ENCODE data around the gene SSNA1.
A peak's percentile ranks its signal among the peaks of the same experiment; 100 is the strongest.

SSNA1 gene

DNA sequence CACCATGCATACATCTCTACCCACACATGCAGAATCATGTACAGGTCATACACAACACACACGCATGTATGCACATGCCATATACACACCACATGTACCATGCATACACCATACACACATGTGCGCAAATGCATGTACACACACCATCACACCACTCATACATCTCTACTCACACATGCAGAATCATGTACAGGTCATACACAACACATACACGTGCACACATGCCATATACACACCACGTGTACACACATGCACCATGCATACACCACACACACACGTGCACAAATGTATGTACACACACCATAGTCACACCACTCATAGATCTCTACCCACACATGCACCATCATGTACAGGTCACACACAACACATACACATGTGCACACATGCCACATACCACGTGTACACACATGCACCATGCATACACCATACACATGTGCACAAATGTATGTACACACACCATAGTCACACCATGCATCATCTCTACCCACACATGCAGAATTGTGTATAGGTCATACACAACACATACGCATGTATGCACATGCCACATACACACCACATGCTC is 35.6 kb upstream of the SSNA1 start:
- DNase-seq (ENCODE audit: low read depth in 4 of 4, low spot score in 1 of 4) = no peak

DNA sequence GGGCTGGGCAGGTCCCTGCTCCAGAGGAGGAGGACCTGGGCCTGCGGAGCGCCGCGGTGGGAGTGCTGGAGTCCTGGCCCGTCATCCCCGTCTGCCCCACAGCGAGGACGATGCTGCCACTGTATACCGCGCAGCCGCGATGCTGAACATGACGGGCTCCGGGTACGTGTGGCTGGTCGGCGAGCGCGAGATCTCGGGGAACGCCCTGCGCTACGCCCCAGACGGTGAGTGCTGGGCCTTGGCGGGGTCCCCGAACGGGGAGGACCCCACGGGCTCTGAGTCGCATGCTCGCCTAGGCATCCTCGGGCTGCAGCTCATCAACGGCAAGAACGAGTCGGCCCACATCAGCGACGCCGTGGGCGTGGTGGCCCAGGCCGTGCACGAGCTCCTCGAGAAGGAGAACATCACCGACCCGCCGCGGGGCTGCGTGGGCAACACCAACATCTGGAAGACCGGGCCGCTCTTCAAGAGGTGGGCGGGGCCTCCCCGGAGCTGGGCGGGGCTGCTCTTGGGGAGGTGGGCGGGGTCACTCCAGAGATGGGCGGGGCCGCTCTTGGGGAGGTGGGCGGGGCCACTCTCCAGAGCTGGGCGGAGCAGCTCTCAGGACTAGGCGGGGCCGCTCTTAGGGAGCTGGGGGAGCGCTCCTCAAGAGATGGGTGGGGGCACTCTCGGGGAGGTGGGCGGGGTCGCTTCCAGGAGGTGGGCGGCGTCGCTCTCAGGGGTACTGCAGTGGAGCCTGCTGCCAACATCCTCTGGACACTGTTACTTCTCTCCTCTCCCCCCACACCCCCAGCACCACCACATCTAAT is 31.7 kb upstream of the SSNA1 start:
- peak; percentile 27 to 47 (median 44) for DNase-seq (ENCODE audit: low read depth in 4 of 4, low spot score in 1 of 4)

- DNase-seq (ENCODE audit: low read depth in 4 of 4, low spot score in 1 of 4) = no peak
These were observed 30.7 kb upstream of the SSNA1 start for GRCh38 chr9:137157618-137158415.

DNA sequence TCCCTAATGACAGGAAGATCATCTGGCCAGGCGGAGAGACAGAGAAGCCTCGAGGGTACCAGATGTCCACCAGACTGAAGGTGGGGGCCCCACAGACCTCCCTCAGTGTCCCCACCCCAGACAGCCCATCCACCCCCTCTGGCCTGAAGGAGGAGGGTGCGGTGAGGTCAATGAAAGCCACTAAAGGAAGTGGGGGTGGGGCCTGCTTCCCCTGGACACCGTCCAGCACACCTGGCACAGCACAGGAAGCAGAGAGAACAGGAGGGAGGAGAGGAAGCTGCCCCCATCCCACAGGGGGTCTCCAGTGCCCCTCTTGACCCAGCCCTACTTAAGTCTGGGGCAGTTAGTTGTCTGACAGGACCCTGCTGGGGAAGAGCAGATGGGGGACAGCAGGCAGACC is 29.9 kb upstream of the SSNA1 start:
- DNase-seq (ENCODE audit: low read depth in 4 of 4, low spot score in 1 of 4) = no peak

DNA sequence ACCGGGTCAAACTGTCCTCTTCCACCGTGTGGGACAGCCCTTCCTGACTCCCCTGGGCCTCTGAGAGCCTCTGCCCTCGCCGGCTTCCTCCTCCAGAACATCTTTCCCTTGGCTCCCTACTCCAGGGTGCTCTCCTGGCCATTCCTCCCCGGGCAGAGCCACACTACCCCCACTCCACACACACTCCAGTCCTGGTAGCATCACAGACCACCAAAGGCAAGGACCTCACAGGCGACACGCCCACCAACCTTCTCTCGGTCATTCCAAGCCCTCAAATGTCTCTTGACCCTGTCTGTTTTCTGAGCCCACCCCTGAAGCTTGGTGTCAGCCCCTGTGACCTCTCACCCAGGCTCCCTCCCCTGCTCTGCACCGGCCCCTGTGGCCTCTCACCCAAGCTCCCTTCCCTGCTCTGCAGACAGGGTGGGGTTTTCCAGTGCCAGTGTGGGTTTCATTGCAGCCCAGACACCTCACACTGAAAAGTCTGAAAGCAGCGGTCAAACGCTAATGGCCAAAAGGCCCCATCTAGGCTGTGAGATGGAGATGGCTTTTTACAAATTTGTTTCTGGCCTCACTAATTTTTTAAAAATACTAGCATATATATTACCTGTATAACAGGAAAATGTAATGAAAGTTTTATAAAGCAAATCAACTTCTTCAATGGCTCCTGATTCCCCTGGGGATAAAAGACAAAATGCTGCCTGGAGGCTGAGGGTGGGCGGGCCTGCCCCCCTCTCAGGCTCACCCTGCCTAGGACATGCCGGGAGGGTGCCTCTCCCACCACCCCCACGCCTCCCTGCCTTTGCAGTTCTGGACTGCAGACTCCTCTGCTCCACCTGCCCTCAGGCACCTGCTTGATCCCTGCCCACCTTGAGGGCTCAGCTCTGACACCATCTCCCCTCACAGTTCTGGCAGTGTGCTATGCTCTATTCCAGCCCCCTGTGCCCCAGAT is 29.1 kb upstream of the SSNA1 start:
- no peak for DNase-seq (ENCODE audit: low read depth in 4 of 4, low spot score in 1 of 4)

- DNase-seq (ENCODE audit: low read depth in 4 of 4, low spot score in 1 of 4) = no peak
These were observed 28.4 kb upstream of the SSNA1 start for GRCh38 chr9:137160054-137160425.

- DNase-seq (ENCODE audit: low read depth in 4 of 4, low spot score in 1 of 4) = no peak
These were observed 27.5 kb upstream of the SSNA1 start for GRCh38 chr9:137160716-137161557.

GRCh38 chr9:137161558-137162486 is 26.7 kb upstream of the SSNA1 start:
- DNase-seq (ENCODE audit: low read depth in 4 of 4, low spot score in 1 of 4) = no peak

- DNase-seq (ENCODE audit: low read depth in 4 of 4, low spot score in 1 of 4) = no peak
These were observed 25.7 kb upstream of the SSNA1 start for GRCh38 chr9:137162505-137163364.

GRCh38 chr9:137163365-137163715 is 25.1 kb upstream of the SSNA1 start:
- no peak for DNase-seq (ENCODE audit: low read depth in 4 of 4, low spot score in 1 of 4)

GRCh38 chr9:137163805-137164204 is 24.7 kb upstream of the SSNA1 start:
- no peak for DNase-seq (ENCODE audit: low read depth in 4 of 4, low spot score in 1 of 4)

DNA sequence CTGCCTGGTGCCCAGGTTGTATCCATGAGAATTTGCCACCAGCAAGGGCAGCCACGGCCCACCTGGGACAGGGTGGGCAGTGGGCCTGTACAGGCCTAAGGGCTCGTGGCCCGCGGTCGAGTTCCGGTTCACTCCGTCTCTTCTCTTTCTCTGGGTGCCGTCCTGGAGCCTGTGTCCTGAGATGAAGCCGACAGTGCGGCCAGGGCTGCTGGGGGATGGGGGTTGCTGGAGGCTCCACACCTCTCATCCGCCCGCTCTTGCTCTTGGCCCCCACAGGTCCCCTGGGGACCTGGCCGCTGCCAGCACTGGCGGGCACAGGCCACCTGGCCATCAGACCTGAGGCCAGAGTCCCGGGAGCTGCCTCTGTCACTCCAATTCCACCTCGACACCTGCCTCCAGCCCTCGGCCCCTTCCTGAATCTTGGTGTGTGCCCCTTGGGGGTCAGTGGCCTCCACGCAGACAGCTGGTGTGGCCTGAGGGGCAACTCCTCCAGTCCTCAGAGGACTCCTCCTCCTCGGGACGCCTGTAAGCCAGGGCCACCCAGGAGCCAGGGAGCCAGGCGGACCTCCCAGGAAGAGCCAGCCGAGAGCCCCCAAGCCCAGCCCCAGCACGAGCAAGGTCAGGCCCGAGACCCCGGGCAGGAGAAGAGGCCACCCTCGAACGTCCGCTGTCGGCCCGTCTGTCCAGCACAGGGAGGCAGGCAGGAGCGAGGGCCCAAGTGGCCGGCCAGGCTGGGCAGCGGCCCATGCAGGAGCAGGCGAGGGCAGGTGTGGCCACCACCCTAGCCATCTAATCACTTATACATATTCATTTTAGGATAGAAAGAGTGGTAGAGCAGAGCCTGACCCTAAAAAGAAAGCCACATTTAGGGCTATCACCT is 23.9 kb upstream of the SSNA1 start:
- DNase-seq (ENCODE audit: low read depth in 4 of 4, low spot score in 1 of 4) = no peak

- DNase-seq (ENCODE audit: low read depth in 4 of 4, low spot score in 1 of 4) = no peak
These were observed 23.1 kb upstream of the SSNA1 start for GRCh38 chr9:137165250-137165836.

DNA sequence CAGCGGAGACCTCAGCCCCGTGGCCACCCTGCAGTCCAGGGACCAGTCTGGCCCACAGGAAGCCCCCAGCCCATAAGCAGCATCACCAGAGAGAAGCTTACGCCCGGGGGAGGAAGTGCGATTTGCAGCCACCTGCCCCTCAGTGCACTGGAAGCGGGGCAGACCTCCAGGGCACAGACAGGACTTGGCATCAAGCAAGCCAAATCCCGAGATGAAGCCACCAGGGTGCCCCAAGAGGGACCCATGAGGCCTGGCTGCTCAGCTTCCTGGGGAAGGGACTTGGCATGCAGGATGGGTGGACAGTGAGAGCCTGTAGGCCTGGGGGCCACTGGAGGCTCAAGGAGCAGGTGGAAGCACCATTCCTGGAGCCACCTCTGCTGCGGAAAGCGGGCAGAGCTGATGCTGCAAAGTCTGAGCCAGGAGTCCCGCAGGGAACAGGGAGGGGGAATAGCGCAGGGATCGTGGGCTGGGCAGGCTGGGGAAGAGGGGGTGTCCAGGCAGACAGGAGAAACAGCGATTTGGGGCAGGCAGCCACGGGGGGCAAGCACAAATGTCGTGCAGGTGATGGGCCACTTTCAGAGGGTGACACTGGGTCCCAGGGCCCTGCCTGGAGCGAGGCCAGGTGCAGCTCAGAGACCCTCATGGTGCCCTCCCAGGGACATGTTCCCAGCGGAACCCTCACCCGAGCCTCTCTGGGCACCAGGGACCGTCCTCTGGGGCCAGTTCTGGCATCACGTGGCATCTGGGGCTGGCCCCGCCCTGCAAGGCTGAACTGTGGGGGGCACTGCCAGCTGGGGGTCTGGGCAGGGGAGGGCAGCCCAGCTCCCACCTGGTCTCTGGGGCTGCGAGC is 21.9 kb upstream of the SSNA1 start:
- DNase-seq (ENCODE audit: low read depth in 4 of 4, low spot score in 1 of 4) = no peak

DNA sequence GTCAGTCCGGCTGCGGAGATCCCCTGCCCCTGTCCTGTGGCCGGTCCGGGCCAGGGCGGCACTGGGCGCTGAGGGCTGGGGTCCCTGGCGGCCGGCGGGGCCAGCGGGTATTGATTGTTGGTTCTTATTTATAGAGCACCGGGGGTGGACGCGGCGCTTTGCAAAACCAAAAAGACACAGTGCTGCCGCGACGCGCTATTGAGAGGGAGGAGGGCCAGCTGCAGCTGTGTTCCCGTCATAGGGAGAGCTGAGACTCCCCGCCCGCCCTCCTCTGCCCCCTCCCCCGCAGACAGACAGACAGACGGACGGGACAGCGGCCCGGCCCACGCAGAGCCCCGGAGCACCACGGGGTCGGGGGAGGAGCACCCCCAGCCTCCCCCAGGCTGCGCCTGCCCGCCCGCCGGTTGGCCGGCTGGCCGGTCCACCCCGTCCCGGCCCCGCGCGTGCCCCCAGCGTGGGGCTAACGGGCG is 21.2 kb upstream of the SSNA1 start:
- DNase-seq (ENCODE audit: low read depth in 4 of 4, low spot score in 1 of 4) = no peak

Measured in stimulated activated CD4-positive, alpha-beta T cell treated with anti-CD3 and anti-CD28 coated beads, Interleukin-1b, Interleukin-23, amount 100 ng/mL, for 24 hours (primary cell).